ENCODE results near the gene ZNF429. TPM values are rescaled to one million over a fixed set of nuclear protein-coding genes. Genes with fewer than 3 reads are reported as not detected.

Gene ZNF429
- total and polyA plus RNA-seq, 2 of the 4 experiments (the other 2 are of a cell fraction), result 4.3 to 6.4 TPM

GRCh38 chr19:21576481-21576880, 71.1 kb downstream of the ZNF429 start:
- H2AK5ac ChIP-seq (ENCODE audit: low read depth, low read length), result no peak overlapping the region
- DNase-seq, result no peak
- POLR2A ChIA-PET (ENCODE audit: unreplicated experiment), result no interaction called here
- no TSS peak for BruUV-seq (replicated peaks)
- H2BK120ac ChIP-seq (ENCODE audit: low read depth, low read length), result no peak overlapping the region
- H3K14ac ChIP-seq (replicated peaks; ENCODE audit: low read depth, low read length), result no peak overlapping the region
- no CpG with 5 or more reads among the region's 3 CpGs for WGBS, 2 experiments (ENCODE audit: extremely low coverage in 2 of 2, insufficient read length in 1 of 2)
- no peak overlapping the region for H3K27ac ChIP-seq (ENCODE audit: insufficient read depth, low read length)
- H3K4me2 ChIP-seq (ENCODE audit: low read depth, low read length), result no peak overlapping the region
- no peak overlapping the region for H3K9ac ChIP-seq (ENCODE audit: low read depth, low read length)
- H3K4me1 ChIP-seq (ENCODE audit: control insufficient read depth, insufficient read depth, low read length), result no peaks in the 10 kb centered on the region
- no peak for ATAC-seq (ENCODE audit: low read depth)
- H3K79me1 ChIP-seq (ENCODE audit: low read depth in 1 of 2, low read length in 2 of 2), result no peaks in the 10 kb centered on the region
- no peaks in the 10 kb centered on the region for H4K20me1 ChIP-seq (ENCODE audit: insufficient read depth, low read length)
- no peaks in the 10 kb centered on the region for H3K9me1 ChIP-seq (ENCODE audit: insufficient read depth, low read length)
- CTCF ChIA-PET, result no interaction called here
- no peak overlapping the region for H3K4ac ChIP-seq (ENCODE audit: low read depth, low read length)
- no peak overlapping the region for H4K91ac ChIP-seq (ENCODE audit: insufficient read depth, low read depth, low read length)
- no peak overlapping the region for H2AFZ ChIP-seq (replicated peaks; ENCODE audit: low read length, poor library complexity)
- no peak overlapping the region for H2AK9ac ChIP-seq (replicated peaks; ENCODE audit: low read depth, low read length, poor library complexity)
- dilution Hi-C loops (cut with HindIII; ENCODE audit: low sequenced_read_pairs, unreplicated experiment) (no loop called here), intact Hi-C loops (cut with micrococcal nuclease) (no loop called here), in situ Hi-C loops (cut with MboI; ENCODE audit: low sequenced_read_pairs) (no loop called here)
- H2BK5ac ChIP-seq (ENCODE audit: low read depth, low read length, poor library complexity, severe bottlenecking), result no peak overlapping the region
- H3K9me3 ChIP-seq (ENCODE audit: control insufficient read depth, insufficient read depth, low read length), result peaks cover 14% of the 10 kb centered on the region
- no peak overlapping the region for H3K56ac ChIP-seq (ENCODE audit: extremely low read depth, insufficient read depth, low read length)
- H3K27me3 ChIP-seq (ENCODE audit: control insufficient read depth, insufficient read depth, low read length), result no peaks in the 10 kb centered on the region
- H2BK15ac ChIP-seq (ENCODE audit: low read depth, low read length), result no peak overlapping the region
- TF ChIP-seq RAD21 (IDR thresholded peaks at IDR 0.05; ENCODE audit: low read length) (no peak), BHLHE40 (IDR thresholded peaks at IDR 0.05; ENCODE audit: low read depth, low read length) (no peak), CEBPB (IDR thresholded peaks at IDR 0.05; ENCODE audit: low read depth, low read length) (no peak), CTCF (conservative IDR thresholded peaks at IDR 0.05; ENCODE audit: low read depth, low read length) (no peak), CHD1 (IDR thresholded peaks at IDR 0.05; ENCODE audit: low read depth, low read length) (no peak), MAZ (IDR thresholded peaks at IDR 0.05; ENCODE audit: borderline replicate concordance, low read depth, low read length) (no peak), SMC3 (IDR thresholded peaks at IDR 0.05; ENCODE audit: low read depth, low read length) (no peak), MXI1 (IDR thresholded peaks at IDR 0.05; ENCODE audit: borderline replicate concordance, low read depth, low read length) (no peak), RCOR1 (IDR thresholded peaks at IDR 0.05; ENCODE audit: insufficient replicate concordance, low read length) (no peak), POLR2A (IDR thresholded peaks at IDR 0.05; ENCODE audit: low read depth, low read length) (no peak), MAFK (IDR thresholded peaks at IDR 0.05; ENCODE audit: low read depth, low read length) (no peak), RFX5 (IDR thresholded peaks at IDR 0.05; ENCODE audit: low read depth, low read length) (no peak), USF2 (IDR thresholded peaks at IDR 0.05; ENCODE audit: low read depth, low read length) (no peak), ELK1 (IDR thresholded peaks at IDR 0.05; ENCODE audit: borderline replicate concordance, low read depth, low read length) (no peak), NFE2L2 (IDR thresholded peaks at IDR 0.05; ENCODE audit: low read depth, low read length) (no peak), FOS (IDR thresholded peaks at IDR 0.05; ENCODE audit: low read depth, low read length) (no peak)
- no peak overlapping the region for H4K5ac ChIP-seq (ENCODE audit: low read depth, low read length)
- no peak overlapping the region for H3K23ac ChIP-seq (ENCODE audit: low read depth, low read length)
- no peak overlapping the region for H3K4me3 ChIP-seq (ENCODE audit: insufficient read depth, low read depth, low read length)
- H2BK20ac ChIP-seq (ENCODE audit: low read depth, low read length), result no peak overlapping the region
- no peak overlapping the region for H4K8ac ChIP-seq (ENCODE audit: low read depth in 2 of 2, low read length in 2 of 2)
- H3K18ac ChIP-seq (ENCODE audit: low read depth, low read length), result no peak overlapping the region
- no peaks in the 10 kb centered on the region for H3K36me3 ChIP-seq (ENCODE audit: control insufficient read depth, insufficient read depth, low read length)
